Activated CD4-positive, alpha-beta memory T cell treated with anti-CD3 and anti-CD28 coated beads for 36 hours (primary cell): Measurements from ENCODE around the gene ITGA11. TPM values are rescaled to one million over a fixed set of nuclear protein-coding genes. Genes with fewer than 3 reads are reported as not detected.
"Not testable (repeated sequence)": the region's sequence is repeated elsewhere in the genome, so short reads cannot be mapped to it uniquely, and the experiment has no call there.

Experiments used
- CTCF ChIA-PET: fragments of 350-600 bp; sonication (Branson Sonifier 250); formaldehyde crosslinking; loops from one replicate; lab custom pipeline; 2021; ENCODE audit warnings: antibody characterized with exemption, inconsistent platforms; lab: Charles Lee
- POLR2A ChIA-PET: fragments of 350-600 bp; sonication (Branson Sonifier 250); formaldehyde crosslinking; loops from one replicate; lab custom pipeline; 2021; ENCODE audit warnings: antibody characterized with exemption; lab: Charles Lee
- DNase-seq: peaks from one replicate; pipeline ENCODE4 v3.0.0-alpha.2; 2020
- H3K27ac Mint-ChIP-seq: one replicate; pipeline ENCODE4 v1.8.0; 2021; ENCODE audit warnings: mixed read lengths
- H3K27me3 Mint-ChIP-seq: one replicate; pipeline ENCODE4 v1.8.0; 2021; ENCODE audit warnings: mixed read lengths
- H3K36me3 Mint-ChIP-seq: one replicate; pipeline ENCODE4 v1.8.0; 2021; ENCODE audit warnings: mixed read lengths
- H3K4me1 Mint-ChIP-seq: one replicate; pipeline ENCODE4 v1.8.0; 2021; ENCODE audit warnings: low read depth, mixed read lengths
- H3K4me3 Mint-ChIP-seq: one replicate; pipeline ENCODE4 v1.8.0; 2021; ENCODE audit warnings: mild to moderate bottlenecking, mixed read lengths
- H3K9me3 Mint-ChIP-seq: one replicate; pipeline ENCODE4 v1.8.0; 2021; ENCODE audit warnings: mixed read lengths
- intact Hi-C: fragments of 100-400 bp; cut with micrococcal nuclease; formaldehyde crosslinking; loops from one replicate; pipeline ENCODE4 v1.15.1; 2023
- total RNA-seq, 2 experiments: library from RNA; stranded (reverse); gene quantifications; one replicate each; pipeline ENCODE4 v1.2.3, GENCODE V29; 2021

ITGA11 gene
- total RNA-seq, 2 experiments from 2014 or later = 0.56 to 0.59 TPM

GRCh38 chr15:68422403-68423145 lies 9.4 kb downstream of the ITGA11 start:
- CTCF ChIA-PET, H3K27me3 Mint-ChIP-seq, H3K9me3 Mint-ChIP-seq, H3K36me3 Mint-ChIP-seq, intact Hi-C loops, H3K4me1 Mint-ChIP-seq, H3K4me3 Mint-ChIP-seq, H3K27ac Mint-ChIP-seq, DNase-seq, POLR2A ChIA-PET: not testable (repeated sequence)

DNA sequence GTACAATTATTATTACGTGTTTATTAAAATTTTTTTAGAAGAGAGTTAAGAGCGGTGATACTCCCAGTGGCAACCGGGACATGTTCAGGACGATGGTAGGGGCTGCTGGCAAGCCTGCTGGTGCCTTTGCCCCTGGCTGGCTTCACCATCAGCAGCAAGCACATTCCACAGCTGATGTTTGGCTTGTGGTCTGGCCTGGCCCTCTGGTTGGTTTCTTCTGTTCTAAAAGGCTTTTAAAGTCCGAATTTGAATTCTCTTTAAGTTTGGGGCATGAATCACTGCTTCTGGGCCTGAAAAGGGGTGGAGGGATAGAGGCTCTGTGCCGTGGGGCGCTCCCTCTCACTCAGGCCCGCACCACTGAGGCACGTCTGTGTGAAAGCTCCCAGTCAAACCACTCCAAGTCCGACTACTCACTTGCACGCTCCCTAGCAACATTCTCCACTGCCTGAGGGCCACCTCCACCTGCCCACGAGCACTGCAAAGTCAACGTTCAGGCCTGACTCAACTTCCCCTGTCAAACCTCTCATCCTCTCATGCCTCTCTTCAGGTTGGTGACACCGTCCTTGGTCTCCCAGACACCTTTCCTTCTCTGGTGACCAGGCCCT lies 10.1 kb downstream of the ITGA11 start:
- no peak overlapping the region for H3K27ac Mint-ChIP-seq
- no peaks in the 10 kb centered on the region for H3K9me3 Mint-ChIP-seq
- CTCF ChIA-PET = no interaction called here
- H3K4me1 Mint-ChIP-seq = no peaks in the 10 kb centered on the region
- no peaks in the 10 kb centered on the region for H3K36me3 Mint-ChIP-seq
- H3K4me3 Mint-ChIP-seq = no peak overlapping the region
- intact Hi-C loops = no loop called here
- POLR2A ChIA-PET = no interaction called here
- no peak for DNase-seq
- H3K27me3 Mint-ChIP-seq = peaks cover 1% of the 10 kb centered on the region

DNA sequence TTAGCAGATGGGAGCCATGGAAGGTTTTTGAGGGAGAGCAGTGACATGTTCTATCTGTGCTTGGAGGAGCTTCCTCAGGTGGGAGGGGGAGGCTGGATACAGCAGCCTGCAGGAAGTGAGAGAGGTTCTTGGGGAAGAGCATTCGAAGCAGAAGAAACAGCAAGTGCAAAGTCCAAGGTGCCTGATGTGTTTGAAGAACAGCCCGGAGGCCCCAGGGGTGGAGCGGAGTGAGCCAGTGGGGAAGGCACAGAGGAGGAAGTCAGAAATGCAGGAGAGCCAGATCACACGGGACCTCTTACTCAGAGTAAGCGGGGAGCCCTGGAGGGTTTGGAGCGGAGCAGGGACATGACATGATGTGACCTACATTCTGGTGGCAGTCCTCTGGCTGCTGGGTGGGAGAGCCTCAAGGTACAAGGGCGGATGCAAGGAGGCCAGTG lies 10.8 kb downstream of the ITGA11 start:
- CTCF ChIA-PET = no interaction called here

GRCh38 chr15:68420186-68420684 lies 11.7 kb downstream of the ITGA11 start:
- ChIA-PET POLR2A (no interaction called here), CTCF (no interaction called here)
- Mint-ChIP-seq H3K27me3 (peaks cover 1% of the 10 kb centered on the region), H3K9me3 (no peaks in the 10 kb centered on the region), H3K4me3 (no peak overlapping the region), H3K4me1 (no peaks in the 10 kb centered on the region), H3K27ac (no peak overlapping the region), H3K36me3 (no peaks in the 10 kb centered on the region)
- no peak for DNase-seq
- intact Hi-C loops = no loop called here

More for the DNA sequence above, 10.8 kb downstream of the ITGA11 start:
- no peak overlapping the region for H3K27ac Mint-ChIP-seq
- H3K27me3 Mint-ChIP-seq = peaks cover 1% of the 10 kb centered on the region
- DNase-seq = no peak
- H3K4me3 Mint-ChIP-seq = no peak overlapping the region
- no peaks in the 10 kb centered on the region for H3K9me3 Mint-ChIP-seq
- H3K4me1 Mint-ChIP-seq = no peaks in the 10 kb centered on the region
- H3K36me3 Mint-ChIP-seq = no peaks in the 10 kb centered on the region
- intact Hi-C loops = no loop called here
- POLR2A ChIA-PET = no interaction called here

GRCh38 chr15:68419301-68420175 lies 12.4 kb downstream of the ITGA11 start:
- no peaks in the 10 kb centered on the region for H3K36me3 Mint-ChIP-seq
- CTCF ChIA-PET = no interaction called here
- peaks cover 1% of the 10 kb centered on the region for H3K27me3 Mint-ChIP-seq
- H3K4me3 Mint-ChIP-seq = no peak overlapping the region
- H3K27ac Mint-ChIP-seq = no peak overlapping the region
- intact Hi-C loops = no loop called here
- no peak for DNase-seq
- H3K9me3 Mint-ChIP-seq = no peaks in the 10 kb centered on the region
- POLR2A ChIA-PET = no interaction called here
- H3K4me1 Mint-ChIP-seq = no peaks in the 10 kb centered on the region

GRCh38 chr15:68418611-68419161 lies 13.3 kb downstream of the ITGA11 start:
- H3K9me3 Mint-ChIP-seq = no peaks in the 10 kb centered on the region
- DNase-seq = no peak
- H3K4me3 Mint-ChIP-seq = no peak overlapping the region
- H3K36me3 Mint-ChIP-seq = no peaks in the 10 kb centered on the region
- ChIA-PET POLR2A (no interaction called here), CTCF (no interaction called here)
- intact Hi-C loops = no loop called here
- H3K27me3 Mint-ChIP-seq = peaks cover 1% of the 10 kb centered on the region
- no peak overlapping the region for H3K27ac Mint-ChIP-seq
- no peaks in the 10 kb centered on the region for H3K4me1 Mint-ChIP-seq

- no peaks in the 10 kb centered on the region for H3K36me3 Mint-ChIP-seq
- H3K27me3 Mint-ChIP-seq = peaks cover 1% of the 10 kb centered on the region
- ChIA-PET POLR2A (no interaction called here), CTCF (no interaction called here)
- H3K27ac Mint-ChIP-seq = no peak overlapping the region
- no peak overlapping the region for H3K4me3 Mint-ChIP-seq
- H3K9me3 Mint-ChIP-seq = no peaks in the 10 kb centered on the region
- no peak for DNase-seq
- intact Hi-C loops = no loop called here
- H3K4me1 Mint-ChIP-seq = no peaks in the 10 kb centered on the region
These were observed 14.1 kb downstream of the ITGA11 start for GRCh38 chr15:68417897-68418296.

- intact Hi-C loops = no loop called here
- no peak for DNase-seq
- CTCF ChIA-PET = no interaction called here
- peaks cover 1% of the 10 kb centered on the region for H3K27me3 Mint-ChIP-seq
- H3K9me3 Mint-ChIP-seq = no peaks in the 10 kb centered on the region
- H3K36me3 Mint-ChIP-seq = no peaks in the 10 kb centered on the region
- no peak overlapping the region for H3K4me3 Mint-ChIP-seq
- POLR2A ChIA-PET = no interaction called here
- no peaks in the 10 kb centered on the region for H3K4me1 Mint-ChIP-seq
- no peak overlapping the region for H3K27ac Mint-ChIP-seq
These were observed 14.9 kb downstream of the ITGA11 start for GRCh38 chr15:68417051-68417450.

DNA sequence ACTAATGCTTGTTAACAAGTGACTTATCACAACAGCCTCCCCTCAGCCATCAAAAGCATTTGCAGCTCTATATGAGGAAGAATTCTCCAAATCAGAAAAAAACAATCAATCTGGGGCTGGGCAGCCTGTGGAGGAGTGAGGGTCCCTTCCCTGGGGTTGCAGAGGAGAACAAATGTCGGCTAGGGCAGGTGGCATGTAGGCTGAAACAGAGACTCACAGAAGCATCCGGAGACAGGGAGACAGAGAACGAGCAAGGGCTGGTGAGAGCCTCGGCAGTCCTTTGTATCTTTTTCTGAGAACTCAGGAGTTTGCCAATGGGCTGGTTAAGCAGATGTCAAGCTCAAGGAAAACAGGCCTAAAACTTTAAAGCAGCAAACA lies 15.8 kb downstream of the ITGA11 start:
- Mint-ChIP-seq H3K4me1 (no peaks in the 10 kb centered on the region), H3K27ac (no peak overlapping the region), H3K27me3 (no peaks in the 10 kb centered on the region), H3K36me3 (no peaks in the 10 kb centered on the region), H3K9me3 (no peaks in the 10 kb centered on the region), H3K4me3 (no peak overlapping the region)
- intact Hi-C loops = no loop called here
- DNase-seq = no peak
- CTCF ChIA-PET = no interaction called here
- POLR2A ChIA-PET = no interaction called here

DNA sequence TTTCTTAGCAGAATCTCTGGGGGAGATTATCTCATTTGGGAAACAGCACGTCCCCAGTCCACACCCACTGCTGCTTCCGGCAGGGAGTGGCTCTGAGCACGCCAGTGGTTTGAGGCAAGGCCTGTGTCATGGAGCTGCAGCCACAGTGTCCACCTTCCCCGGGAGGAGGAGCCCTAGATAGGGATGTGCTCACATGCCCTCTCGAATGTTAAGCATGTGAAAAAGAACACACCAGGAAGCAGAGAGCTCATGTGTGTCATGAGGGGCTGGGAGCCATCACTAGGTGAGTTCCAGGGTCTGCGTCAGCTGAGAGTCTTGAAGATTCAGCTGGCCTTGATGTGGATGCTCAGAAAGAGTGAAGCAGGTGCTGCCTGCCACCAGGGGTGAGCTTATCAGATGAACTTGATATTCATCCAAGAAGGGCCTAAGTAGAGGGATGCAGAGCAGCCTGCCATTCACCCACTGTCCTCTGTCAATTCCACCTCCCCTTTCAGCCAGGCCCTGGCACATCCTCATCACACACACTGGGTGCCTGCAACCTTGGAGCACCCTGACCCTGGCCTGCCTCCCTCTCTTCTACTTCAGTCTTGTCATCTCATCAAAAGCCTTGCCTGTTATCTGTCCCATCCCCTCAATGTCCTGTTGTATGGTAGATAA lies 16.3 kb downstream of the ITGA11 start:
- intact Hi-C loops = no loop called here
- Mint-ChIP-seq H3K4me1 (no peaks in the 10 kb centered on the region), H3K36me3 (no peaks in the 10 kb centered on the region), H3K9me3 (no peaks in the 10 kb centered on the region), H3K27me3 (no peaks in the 10 kb centered on the region), H3K27ac (no peak overlapping the region), H3K4me3 (no peak overlapping the region)
- CTCF ChIA-PET = interaction anchor here (0.7 kb wide), 1 partner anchor 109 kb away, joined by 3 read pairs; no protein-coding TSS in a partner anchor
- POLR2A ChIA-PET = no interaction called here
- no peak for DNase-seq

DNA sequence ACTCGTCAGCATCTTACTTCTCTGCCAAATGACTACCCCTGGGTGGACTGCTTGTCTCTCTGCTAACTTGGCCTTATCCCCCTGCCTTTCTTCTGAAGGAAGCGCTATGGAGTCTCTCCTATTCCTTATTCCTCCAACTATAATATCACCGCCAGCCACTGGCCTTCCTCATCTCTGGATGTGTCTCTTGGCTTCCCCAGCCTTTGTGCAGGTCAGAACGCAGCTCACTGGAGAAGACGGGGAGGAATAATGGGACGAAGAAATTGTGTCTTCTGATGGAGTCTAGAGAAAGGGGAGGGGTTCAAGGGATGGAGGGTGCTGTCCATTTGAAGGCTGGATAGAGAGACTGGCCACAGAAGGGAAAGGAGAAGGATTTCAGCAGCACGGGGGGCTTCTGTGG lies 16.9 kb downstream of the ITGA11 start:
- ChIA-PET CTCF (interaction anchor here (0.7 kb wide), 1 partner anchor 109 kb away, joined by 3 read pairs; no protein-coding TSS in a partner anchor), POLR2A (no interaction called here)
- H3K4me1 Mint-ChIP-seq = no peaks in the 10 kb centered on the region

More for the DNA sequence above, 16.9 kb downstream of the ITGA11 start:
- no peak for DNase-seq
- no peaks in the 10 kb centered on the region for H3K9me3 Mint-ChIP-seq
- intact Hi-C loops = no loop called here
- H3K27me3 Mint-ChIP-seq = no peaks in the 10 kb centered on the region
- H3K36me3 Mint-ChIP-seq = no peaks in the 10 kb centered on the region
- H3K27ac Mint-ChIP-seq = no peak overlapping the region
- H3K4me3 Mint-ChIP-seq = no peak overlapping the region
